T-cell (primary cell): ENCODE results near the gene ZC3H13. TPM values are rescaled to one million over a fixed set of nuclear protein-coding genes. Genes with fewer than 3 reads are reported as not detected.

Experiments
- ATAC-seq, 4 experiments: fragments of 200-7000 bp in 3 of 4; fragments of 150-1000 bp in 1 of 4; cut with Tn5 transposase; replicated peaks in 1 of 4; 1 replicate in 3 of 4; 2 replicates in 1 of 4; pipeline ENCODE4 v1.10.0; 2021; ENCODE audit warnings: moderate library complexity in 3 of 4, mild to moderate bottlenecking in 2 of 4, moderate number of reproducible peaks in 1 of 4
- CTCF ChIA-PET, 2 donors: fragments of 300-600 bp; sonication (Branson Sonifier 250); formaldehyde crosslinking; loops; one replicate each; lab custom pipeline; 2022; ENCODE audit warnings: antibody characterized with exemption in 2 of 2; lab: Charles Lee
- POLR2A ChIA-PET, 2 donors: fragments of 300-600 bp; sonication (Branson Sonifier 250); formaldehyde crosslinking; loops; one replicate each; lab custom pipeline; 2022; ENCODE audit warnings: antibody characterized with exemption in 2 of 2; lab: Charles Lee
- DNase-seq, 35 experiments: peaks; one replicate each; pipeline versions ENCODE4 v3.0.0 to v3.0.0-alpha.2; 2013 to 2023
- H3K27ac ChIP-seq: one replicate; pipeline ENCODE4 v1.5.1; 2013; ENCODE audit warnings: low read length
- H3K27me3 ChIP-seq, 2 experiments: replicated peaks in 1 of 2; 1 replicate in 1 of 2; 2 replicates in 1 of 2; pipeline versions ENCODE4 v1.6.1 to v1.7.0; 2013; ENCODE audit warnings: low read length in 1 of 2, mixed read lengths in 1 of 2; ENCODE audit not compliant: control insufficient read depth in 2 of 2, insufficient read depth in 2 of 2; ENCODE audit errors: extremely low read depth in 1 of 2
- H3K36me3 ChIP-seq, 2 donors: 1 replicate in 1 of 2; 2 replicates in 1 of 2; pipeline versions ENCODE4 v1.6.1 to v1.7.0; 2013; ENCODE audit warnings: low read length in 1 of 2; ENCODE audit not compliant: control insufficient read depth in 2 of 2, insufficient read depth in 1 of 2; ENCODE audit errors: extremely low read depth in 1 of 2
- H3K4me1 ChIP-seq, 2 experiments: 1 replicate in 1 of 2; 2 replicates in 1 of 2; pipeline versions ENCODE4 v1.6.1 to v1.7.0; 2013; ENCODE audit warnings: low read length in 2 of 2, mixed read lengths in 1 of 2; ENCODE audit not compliant: insufficient read depth in 2 of 2, control insufficient read depth in 1 of 2; ENCODE audit errors: extremely low read depth in 1 of 2
- H3K4me3 ChIP-seq, 2 donors: 1 replicate in 1 of 2; 2 replicates in 1 of 2; pipeline versions ENCODE4 v1.5.1 to v1.7.0; 2013; ENCODE audit warnings: mild to moderate bottlenecking in 2 of 2, low read length in 1 of 2, moderate library complexity in 1 of 2; ENCODE audit not compliant: control insufficient read depth in 1 of 2; ENCODE audit errors: extremely low read depth in 1 of 2
- H3K9me3 ChIP-seq: 2 replicates; pipeline ENCODE4 v1.7.0; 2013
- H3K27ac Mint-ChIP-seq, 2 donors: one replicate each; pipeline ENCODE4 v1.8.0; 2020 to 2021; ENCODE audit warnings: mild to moderate bottlenecking in 2 of 2, mixed read lengths in 2 of 2
- H3K27me3 Mint-ChIP-seq, 2 donors: one replicate each; pipeline ENCODE4 v1.8.0; 2021 to 2022; ENCODE audit warnings: mixed read lengths in 2 of 2
- H3K36me3 Mint-ChIP-seq: one replicate; pipeline ENCODE4 v1.8.0; 2021; ENCODE audit warnings: mixed read lengths
- H3K4me1 Mint-ChIP-seq, 3 donors: one replicate each; pipeline ENCODE4 v1.8.0; 2020 to 2022; ENCODE audit warnings: mixed read lengths in 3 of 3, mild to moderate bottlenecking in 1 of 3
- H3K4me3 Mint-ChIP-seq, 3 donors: one replicate each; pipeline ENCODE4 v1.8.0; 2020 to 2022; ENCODE audit warnings: mild to moderate bottlenecking in 3 of 3, mixed read lengths in 3 of 3, moderate library complexity in 3 of 3
- H3K9me3 Mint-ChIP-seq, 3 donors: one replicate each; pipeline ENCODE4 v1.8.0; 2020 to 2022; ENCODE audit warnings: mixed read lengths in 3 of 3
- WGBS: methylation state at CpG from one replicate; pipeline ENCODE4 v1.1.5; 2013; ENCODE audit warnings: missing lambda C conversion rate; ENCODE audit not compliant: insufficient coverage; 5-methylcytosine and 5-hydroxymethylcytosine counted together
- total RNA-seq, 35 experiments: library from RNA in 6 of 35; stranded (reverse) in 6 of 35; fragments of 120-200 nt in 1 of 35; gene quantifications; one replicate each; pipeline versions ENCODE4 v1.2.1 to v1.2.4 and lab custom pipeline; 2013 to 2026

Gene ZC3H13
- total RNA-seq, 5 donors from 2014 or later (not counting 1 experiment from before 2014, with no cell fraction given) = 41.9 to 61.5 (median 58.4) TPM

DNA sequence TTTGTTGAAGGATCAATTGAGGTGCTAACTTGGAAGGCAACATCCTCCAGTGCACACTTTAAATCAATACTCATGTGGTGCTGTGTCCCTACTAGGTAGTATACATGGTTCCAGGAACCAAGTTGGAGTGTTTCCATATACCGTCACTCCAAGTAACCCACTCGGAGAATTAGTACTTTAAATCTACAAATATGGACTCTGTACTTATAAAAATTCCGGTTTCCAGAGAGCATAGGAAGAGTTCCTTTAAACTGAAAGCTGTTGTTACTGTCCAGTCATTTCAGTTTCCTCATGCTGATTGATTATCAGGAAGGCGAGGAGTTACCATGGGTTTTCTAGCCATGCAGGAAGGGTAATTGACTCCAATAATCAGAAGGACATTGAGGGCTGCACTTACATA lies 45.1 kb upstream of the ZC3H13 start:
- WGBS = 100% methylated on average over 2 of the region's 4 CpGs
- Mint-ChIP-seq H3K4me3 (no peak overlapping the region), H3K27ac (no peak overlapping the region), H3K27me3 (peaks cover 9 to 26% of the 10 kb centered on the region in 2 donors), H3K9me3 (no peaks in the 10 kb centered on the region), H3K4me1 (no peaks in the 10 kb centered on the region), H3K36me3 (no peaks in the 10 kb centered on the region)
- Histone ChIP-seq H3K27me3 (peaks cover 0 to 8% of the 10 kb centered on the region in 2 experiments), H3K4me1 (no peaks in the 10 kb centered on the region), H3K4me3 (no peak overlapping the region), H3K27ac (no peak overlapping the region), H3K9me3 (no peaks in the 10 kb centered on the region), H3K36me3 (no peaks in the 10 kb centered on the region)
- ATAC-seq (no peak), DNase-seq (no peak)
- ChIA-PET POLR2A (no interaction called here), CTCF (no interaction called here)

DNA sequence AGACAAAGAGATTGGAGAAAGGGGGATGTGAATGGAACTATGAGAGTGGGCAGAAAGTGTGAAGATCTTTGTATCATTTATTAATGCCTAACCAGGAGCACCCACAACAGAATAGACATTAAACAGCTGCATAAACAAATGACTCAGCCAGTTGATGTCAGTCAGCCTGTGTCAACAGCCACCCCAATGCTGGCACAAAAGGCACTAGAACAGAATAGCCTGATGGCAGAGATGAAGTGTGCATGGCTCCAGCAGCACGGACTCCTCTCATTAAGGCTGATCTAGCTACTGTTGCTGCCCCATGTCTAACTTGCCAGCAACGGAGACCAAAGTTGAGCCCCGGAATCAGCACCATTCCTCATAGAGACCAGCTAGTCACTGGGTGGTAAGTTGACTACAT lies 44.5 kb upstream of the ZC3H13 start:
- POLR2A ChIA-PET = no interaction called here
- CTCF ChIA-PET = no interaction called here
- no peak overlapping the region for H3K27ac ChIP-seq
- H3K4me1 Mint-ChIP-seq = no peaks in the 10 kb centered on the region
- no peaks in the 10 kb centered on the region for H3K4me1 ChIP-seq
- no peaks in the 10 kb centered on the region for H3K36me3 Mint-ChIP-seq
- H3K36me3 ChIP-seq = no peaks in the 10 kb centered on the region
- no peaks in the 10 kb centered on the region for H3K9me3 ChIP-seq
- no peak overlapping the region for H3K4me3 ChIP-seq
- H3K27me3 ChIP-seq = peaks cover 0 to 8% of the 10 kb centered on the region in 2 experiments
- H3K9me3 Mint-ChIP-seq = no peaks in the 10 kb centered on the region
- 88% methylated on average over 3 of the region's 3 CpGs for WGBS
- no peak for ATAC-seq
- DNase-seq = no peak
- H3K27ac Mint-ChIP-seq = no peak overlapping the region
- H3K27me3 Mint-ChIP-seq = peaks cover 9 to 31% of the 10 kb centered on the region in 2 donors
- no peak overlapping the region for H3K4me3 Mint-ChIP-seq

DNA sequence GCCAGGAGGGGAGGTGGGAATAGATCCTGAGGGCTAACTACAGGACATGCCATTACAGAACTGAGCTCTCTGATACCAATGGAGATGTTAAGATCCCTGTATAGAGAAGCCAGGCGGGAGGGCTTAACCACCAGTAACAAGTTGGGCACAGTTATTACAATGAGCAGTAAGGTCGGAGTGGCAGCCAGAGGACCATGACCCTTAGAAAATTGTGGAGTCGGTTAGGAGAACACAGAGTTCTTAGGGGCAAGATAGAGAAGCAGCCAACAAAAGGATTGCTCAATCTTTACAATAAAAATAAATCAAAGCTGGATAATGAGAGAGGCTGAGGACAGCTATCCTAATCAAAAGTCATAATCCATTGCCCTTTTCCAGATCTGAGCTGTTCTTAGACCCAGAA lies 41.9 kb upstream of the ZC3H13 start:
- no CpG with 5 or more reads among the region's 3 CpGs for WGBS
- CTCF ChIA-PET = interaction anchor here in 1 of 2 donors (0.7 kb wide), 1 partner anchor 234 kb away, joined by 3 read pairs; no protein-coding TSS in a partner anchor

DNA sequence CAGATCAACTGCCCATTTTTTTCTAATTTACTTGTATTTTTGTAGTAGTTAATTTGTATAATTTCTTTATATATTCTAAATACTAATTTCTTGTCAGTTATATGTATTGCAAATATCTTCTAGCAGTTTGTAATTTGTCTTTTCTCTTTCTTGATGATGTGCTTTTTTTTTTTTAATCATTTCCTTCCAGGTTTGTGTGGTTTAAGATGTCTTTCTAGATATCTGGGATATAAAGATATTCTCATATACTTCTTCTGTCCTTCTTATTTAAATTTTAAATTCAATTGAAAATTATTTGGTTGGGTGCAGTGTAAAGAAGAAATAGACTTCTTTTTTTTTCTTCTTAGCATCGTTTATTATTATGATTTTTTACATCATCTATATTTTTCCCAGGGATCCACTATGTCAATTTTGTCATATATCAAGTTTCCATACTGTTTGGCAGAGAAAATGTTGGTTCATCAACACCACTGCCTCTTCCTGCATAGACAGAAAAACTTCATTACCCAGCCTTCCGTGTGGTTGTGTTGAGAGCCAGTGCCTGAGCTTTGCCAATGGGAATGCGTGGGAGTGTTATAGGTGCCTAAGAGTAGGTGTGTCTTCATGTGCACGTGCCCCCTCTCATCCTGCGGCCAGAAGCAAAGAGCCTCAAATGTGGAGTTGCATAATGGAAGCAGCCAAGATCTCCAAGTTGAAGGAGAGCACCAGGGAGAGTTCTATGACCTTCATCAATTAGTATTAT lies 36.4 kb upstream of the ZC3H13 start:
- no peak for ATAC-seq
- Mint-ChIP-seq H3K9me3 (no peaks in the 10 kb centered on the region), H3K4me3 (no peak overlapping the region), H3K4me1 (no peaks in the 10 kb centered on the region), H3K27me3 (peaks cover 0 to 23% of the 10 kb centered on the region in 2 donors), H3K36me3 (no peaks in the 10 kb centered on the region), H3K27ac (no peak overlapping the region)
- no peak overlapping the region for H3K4me3 ChIP-seq
- no peak overlapping the region for H3K27ac ChIP-seq
- no peaks in the 10 kb centered on the region for H3K36me3 ChIP-seq
- DNase-seq = no peak
- 86% methylated on average over 3 of the region's 5 CpGs for WGBS
- no peaks in the 10 kb centered on the region for H3K9me3 ChIP-seq
- peaks cover 0 to 14% of the 10 kb centered on the region in 2 experiments for H3K27me3 ChIP-seq
- H3K4me1 ChIP-seq = no peaks in the 10 kb centered on the region
- ChIA-PET CTCF (no interaction called here), POLR2A (no interaction called here)

More for the DNA sequence above, 41.9 kb upstream of the ZC3H13 start:
- Mint-ChIP-seq H3K36me3 (no peaks in the 10 kb centered on the region), H3K27ac (no peak overlapping the region), H3K9me3 (no peaks in the 10 kb centered on the region), H3K4me1 (no peaks in the 10 kb centered on the region), H3K27me3 (peaks cover 9 to 37% of the 10 kb centered on the region in 2 donors), H3K4me3 (no peak overlapping the region)
- Histone ChIP-seq H3K27ac (no peak overlapping the region), H3K36me3 (no peaks in the 10 kb centered on the region), H3K9me3 (no peaks in the 10 kb centered on the region), H3K4me3 (no peak overlapping the region), H3K27me3 (peaks cover 0 to 8% of the 10 kb centered on the region in 2 experiments), H3K4me1 (no peaks in the 10 kb centered on the region)
- DNase-seq (no peak), ATAC-seq (no peak)
- POLR2A ChIA-PET = no interaction called here

DNA sequence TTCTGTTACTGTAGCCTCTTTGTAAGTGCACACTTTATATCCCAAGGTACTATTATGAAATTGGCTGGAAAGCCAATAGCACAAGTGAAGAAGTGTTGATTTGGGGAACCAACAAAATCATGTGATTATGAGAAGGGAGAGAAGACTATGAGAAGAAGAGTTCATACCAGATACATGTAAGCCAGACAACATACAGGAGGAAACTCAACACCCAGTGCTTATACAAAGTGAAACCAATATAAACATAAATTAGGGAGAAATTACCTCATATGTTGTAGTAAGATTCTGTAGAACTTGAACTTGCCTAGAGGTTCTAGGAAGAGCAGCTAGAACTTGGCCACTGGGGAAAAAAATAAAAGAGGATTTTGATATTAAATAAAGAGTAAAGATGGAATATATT lies 34.9 kb upstream of the ZC3H13 start:
- Histone ChIP-seq H3K27me3 (peaks cover 0 to 14% of the 10 kb centered on the region in 2 experiments), H3K36me3 (no peaks in the 10 kb centered on the region), H3K4me1 (no peaks in the 10 kb centered on the region), H3K4me3 (no peak overlapping the region), H3K9me3 (no peaks in the 10 kb centered on the region), H3K27ac (no peak overlapping the region)
- H3K4me3 Mint-ChIP-seq = no peak overlapping the region
- ChIA-PET POLR2A (no interaction called here), CTCF (no interaction called here)
- no peak for ATAC-seq
- no peaks in the 10 kb centered on the region for H3K4me1 Mint-ChIP-seq
- no peak for DNase-seq
- no peak overlapping the region for H3K27ac Mint-ChIP-seq
- H3K9me3 Mint-ChIP-seq = no peaks in the 10 kb centered on the region
- H3K36me3 Mint-ChIP-seq = no peaks in the 10 kb centered on the region
- peaks cover 0 to 13% of the 10 kb centered on the region in 2 donors for H3K27me3 Mint-ChIP-seq

DNA sequence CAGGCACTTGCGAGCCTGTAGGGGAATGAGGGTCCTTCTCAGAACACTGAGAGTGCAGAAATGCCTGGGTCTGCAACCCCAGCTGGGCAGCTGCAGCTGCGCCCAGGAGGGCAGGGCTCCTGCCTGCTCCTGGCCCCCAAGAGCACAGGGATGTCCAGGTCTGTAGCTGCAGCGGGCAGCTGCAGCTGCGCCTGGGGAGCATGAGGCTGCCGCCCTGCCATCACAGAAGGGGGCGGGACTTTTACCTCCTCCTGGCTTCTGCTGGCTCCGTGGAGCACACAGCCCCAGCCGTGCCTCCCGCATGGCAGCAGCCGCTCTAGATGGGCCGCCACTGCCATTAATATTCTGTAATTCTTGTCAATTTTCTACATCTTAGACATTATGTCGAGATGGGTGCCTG lies 34.4 kb upstream of the ZC3H13 start:
- WGBS = 93% methylated on average over 8 of the region's 12 CpGs
- Histone ChIP-seq H3K27ac (no peak overlapping the region), H3K9me3 (no peaks in the 10 kb centered on the region), H3K4me1 (no peaks in the 10 kb centered on the region), H3K36me3 (no peaks in the 10 kb centered on the region), H3K4me3 (no peak overlapping the region), H3K27me3 (peaks cover 0 to 14% of the 10 kb centered on the region in 2 experiments)
- H3K27me3 Mint-ChIP-seq = peaks cover 0 to 9% of the 10 kb centered on the region in 2 donors
- no peaks in the 10 kb centered on the region for H3K36me3 Mint-ChIP-seq
- no peak for DNase-seq
- H3K9me3 Mint-ChIP-seq = no peaks in the 10 kb centered on the region
- no peak overlapping the region for H3K4me3 Mint-ChIP-seq
- ChIA-PET CTCF (no interaction called here), POLR2A (no interaction called here)
- no peaks in the 10 kb centered on the region for H3K4me1 Mint-ChIP-seq
- no peak overlapping the region for H3K27ac Mint-ChIP-seq
- no peak for ATAC-seq
